Measurements from ENCODE around the gene LRRC27. TPM values are rescaled to one million over a fixed set of nuclear protein-coding genes. Genes with fewer than 3 reads are reported as not detected.
"Not testable (repeated sequence)": the region's sequence is repeated elsewhere in the genome, so short reads cannot be mapped to it uniquely, and the experiment has no call there.

LRRC27 gene
- polyA plus RNA-seq, 2 donors: 2.3 to 2.6 TPM

GRCh38 chr10:132335189-132336063 is 3.4 kb downstream of the LRRC27 start:
- WGBS, 2 donors: 77 to 87% methylated on average over 14 of the region's 14 CpGs
- Histone ChIP-seq H3K9me3 (ENCODE audit: control insufficient read depth in 2 of 2, insufficient read depth in 1 of 2, low read depth in 1 of 2, low read length in 1 of 2) (no peaks in the 10 kb centered on the region), H3K4me1 (ENCODE audit: control insufficient read depth in 2 of 2, insufficient read depth in 2 of 2, low read length in 1 of 2) (no peaks in the 10 kb centered on the region), H3K27me3 (ENCODE audit: control insufficient read depth in 1 of 2, insufficient read depth in 2 of 2, low read length in 2 of 2) (no peaks in the 10 kb centered on the region), H3K4me3 (ENCODE audit: low read depth in 1 of 2, low read length in 2 of 2) (no peak overlapping the region), H3K36me3 (ENCODE audit: control insufficient read depth in 2 of 2, insufficient read depth in 2 of 2, low read length in 1 of 2) (peaks cover 0 to 2% of the 10 kb centered on the region in 2 donors), H3K27ac (ENCODE audit: low read depth in 2 of 2, low read length in 1 of 2) (no peak overlapping the region)

- Histone ChIP-seq H3K27ac (ENCODE audit: low read depth in 2 of 2, low read length in 1 of 2) (no peak overlapping the region), H3K9me3 (ENCODE audit: control insufficient read depth in 2 of 2, insufficient read depth in 1 of 2, low read depth in 1 of 2, low read length in 1 of 2) (no peaks in the 10 kb centered on the region), H3K4me1 (ENCODE audit: control insufficient read depth in 2 of 2, insufficient read depth in 2 of 2, low read length in 1 of 2) (no peaks in the 10 kb centered on the region), H3K27me3 (ENCODE audit: control insufficient read depth in 1 of 2, insufficient read depth in 2 of 2, low read length in 2 of 2) (no peaks in the 10 kb centered on the region), H3K4me3 (ENCODE audit: low read depth in 1 of 2, low read length in 2 of 2) (no peak overlapping the region), H3K36me3 (ENCODE audit: control insufficient read depth in 2 of 2, insufficient read depth in 2 of 2, low read length in 1 of 2) (peaks cover 0 to 2% of the 10 kb centered on the region in 2 donors)
- WGBS, 2 donors: 59 to 69% methylated on average over 11 of the region's 11 CpGs
These were observed 4.2 kb downstream of the LRRC27 start for GRCh38 chr10:132336064-132336746.

- H3K27me3 ChIP-seq (ENCODE audit: control insufficient read depth in 1 of 2, insufficient read depth in 2 of 2, low read length in 2 of 2): no peaks in the 10 kb centered on the region
- H3K9me3 ChIP-seq (ENCODE audit: control insufficient read depth in 2 of 2, insufficient read depth in 1 of 2, low read depth in 1 of 2, low read length in 1 of 2): no peaks in the 10 kb centered on the region
- peak overlapping the region in 1 of 2 donors; percentile 58 for H3K27ac ChIP-seq (ENCODE audit: low read depth in 2 of 2, low read length in 1 of 2)
- 62 to 66% methylated on average over 19 of the region's 19 CpGs for WGBS, 2 donors
- H3K36me3 ChIP-seq (ENCODE audit: control insufficient read depth in 2 of 2, insufficient read depth in 2 of 2, low read length in 1 of 2): peaks cover 0 to 2% of the 10 kb centered on the region in 2 donors
- peak overlapping the region; percentile 31 to 38 for H3K4me3 ChIP-seq (ENCODE audit: low read depth in 1 of 2, low read length in 2 of 2)
- no peaks in the 10 kb centered on the region for H3K4me1 ChIP-seq (ENCODE audit: control insufficient read depth in 2 of 2, insufficient read depth in 2 of 2, low read length in 1 of 2)
These were observed 5.0 kb downstream of the LRRC27 start for GRCh38 chr10:132336919-132337407.

GRCh38 chr10:132337854-132338253 is 5.9 kb downstream of the LRRC27 start:
- H3K4me1 ChIP-seq (ENCODE audit: control insufficient read depth in 2 of 2, insufficient read depth in 2 of 2, low read length in 1 of 2); H3K27ac ChIP-seq (ENCODE audit: low read depth in 2 of 2, low read length in 1 of 2): not testable (repeated sequence)

GRCh38 chr10:132338876-132339275 is 6.9 kb downstream of the LRRC27 start:
- no peaks in the 10 kb centered on the region for H3K27me3 ChIP-seq (ENCODE audit: control insufficient read depth in 1 of 2, insufficient read depth in 2 of 2, low read length in 2 of 2)
- 94 to 95% methylated on average over 10 of the region's 10 CpGs for WGBS, 2 donors
- no peak overlapping the region for H3K27ac ChIP-seq (ENCODE audit: low read depth in 2 of 2, low read length in 1 of 2)
- no peaks in the 10 kb centered on the region for H3K4me1 ChIP-seq (ENCODE audit: control insufficient read depth in 2 of 2, insufficient read depth in 2 of 2, low read length in 1 of 2)
- no peak overlapping the region for H3K4me3 ChIP-seq (ENCODE audit: low read depth in 1 of 2, low read length in 2 of 2)
- H3K36me3 ChIP-seq (ENCODE audit: control insufficient read depth in 2 of 2, insufficient read depth in 2 of 2, low read length in 1 of 2): peaks cover 0 to 2% of the 10 kb centered on the region in 2 donors
- no peaks in the 10 kb centered on the region for H3K9me3 ChIP-seq (ENCODE audit: control insufficient read depth in 2 of 2, insufficient read depth in 1 of 2, low read depth in 1 of 2, low read length in 1 of 2)

More at GRCh38 chr10:132337854-132338253, 5.9 kb downstream of the LRRC27 start:
- not testable (repeated sequence) for H3K36me3 ChIP-seq (ENCODE audit: control insufficient read depth in 2 of 2, insufficient read depth in 2 of 2, low read length in 1 of 2); H3K4me3 ChIP-seq (ENCODE audit: low read depth in 1 of 2, low read length in 2 of 2); H3K27me3 ChIP-seq (ENCODE audit: control insufficient read depth in 1 of 2, insufficient read depth in 2 of 2, low read length in 2 of 2); H3K9me3 ChIP-seq (ENCODE audit: control insufficient read depth in 2 of 2, insufficient read depth in 1 of 2, low read depth in 1 of 2, low read length in 1 of 2)
- WGBS, 2 donors: 96 to 98% methylated on average over 7 of the region's 7 CpGs

- 92 to 96% methylated on average over 11 of the region's 11 CpGs for WGBS, 2 donors
- Histone ChIP-seq H3K4me1 (ENCODE audit: control insufficient read depth in 2 of 2, insufficient read depth in 2 of 2, low read length in 1 of 2) (no peaks in the 10 kb centered on the region), H3K9me3 (ENCODE audit: control insufficient read depth in 2 of 2, insufficient read depth in 1 of 2, low read depth in 1 of 2, low read length in 1 of 2) (no peaks in the 10 kb centered on the region), H3K36me3 (ENCODE audit: control insufficient read depth in 2 of 2, insufficient read depth in 2 of 2, low read length in 1 of 2) (peaks cover 0 to 2% of the 10 kb centered on the region in 2 donors), H3K27me3 (ENCODE audit: control insufficient read depth in 1 of 2, insufficient read depth in 2 of 2, low read length in 2 of 2) (no peaks in the 10 kb centered on the region), H3K4me3 (ENCODE audit: low read depth in 1 of 2, low read length in 2 of 2) (no peak overlapping the region), H3K27ac (ENCODE audit: low read depth in 2 of 2, low read length in 1 of 2) (no peak overlapping the region)
These were observed 7.3 kb downstream of the LRRC27 start for GRCh38 chr10:132339276-132339675.

- Histone ChIP-seq H3K27ac (ENCODE audit: low read depth in 2 of 2, low read length in 1 of 2) (no peak overlapping the region), H3K4me3 (ENCODE audit: low read depth in 1 of 2, low read length in 2 of 2) (no peak overlapping the region), H3K36me3 (ENCODE audit: control insufficient read depth in 2 of 2, insufficient read depth in 2 of 2, low read length in 1 of 2) (peaks cover 0 to 2% of the 10 kb centered on the region in 2 donors), H3K27me3 (ENCODE audit: control insufficient read depth in 1 of 2, insufficient read depth in 2 of 2, low read length in 2 of 2) (no peaks in the 10 kb centered on the region), H3K4me1 (ENCODE audit: control insufficient read depth in 2 of 2, insufficient read depth in 2 of 2, low read length in 1 of 2) (no peaks in the 10 kb centered on the region), H3K9me3 (ENCODE audit: control insufficient read depth in 2 of 2, insufficient read depth in 1 of 2, low read depth in 1 of 2, low read length in 1 of 2) (no peaks in the 10 kb centered on the region)
- WGBS, 2 donors: 96% methylated on average over 6 of the region's 6 CpGs
These were observed 9.0 kb downstream of the LRRC27 start for GRCh38 chr10:132341017-132341416.

GRCh38 chr10:132341781-132342180 is 9.8 kb downstream of the LRRC27 start:
- Histone ChIP-seq H3K36me3 (ENCODE audit: control insufficient read depth in 2 of 2, insufficient read depth in 2 of 2, low read length in 1 of 2) (peaks cover 0 to 2% of the 10 kb centered on the region in 2 donors), H3K27ac (ENCODE audit: low read depth in 2 of 2, low read length in 1 of 2) (no peak overlapping the region), H3K4me3 (ENCODE audit: low read depth in 1 of 2, low read length in 2 of 2) (no peak overlapping the region), H3K27me3 (ENCODE audit: control insufficient read depth in 1 of 2, insufficient read depth in 2 of 2, low read length in 2 of 2) (no peaks in the 10 kb centered on the region), H3K9me3 (ENCODE audit: control insufficient read depth in 2 of 2, insufficient read depth in 1 of 2, low read depth in 1 of 2, low read length in 1 of 2) (no peaks in the 10 kb centered on the region), H3K4me1 (ENCODE audit: control insufficient read depth in 2 of 2, insufficient read depth in 2 of 2, low read length in 1 of 2) (no peaks in the 10 kb centered on the region)
- 94 to 95% methylated on average over 4 of the region's 4 CpGs for WGBS, 2 donors

GRCh38 chr10:132342553-132342952 is 10.6 kb downstream of the LRRC27 start:
- 96 to 97% methylated on average over 7 of the region's 7 CpGs for WGBS, 2 donors
- Histone ChIP-seq H3K27me3 (ENCODE audit: control insufficient read depth in 1 of 2, insufficient read depth in 2 of 2, low read length in 2 of 2) (no peaks in the 10 kb centered on the region), H3K27ac (ENCODE audit: low read depth in 2 of 2, low read length in 1 of 2) (no peak overlapping the region), H3K9me3 (ENCODE audit: control insufficient read depth in 2 of 2, insufficient read depth in 1 of 2, low read depth in 1 of 2, low read length in 1 of 2) (no peaks in the 10 kb centered on the region), H3K36me3 (ENCODE audit: control insufficient read depth in 2 of 2, insufficient read depth in 2 of 2, low read length in 1 of 2) (peaks cover 0 to 4% of the 10 kb centered on the region in 2 donors), H3K4me1 (ENCODE audit: control insufficient read depth in 2 of 2, insufficient read depth in 2 of 2, low read length in 1 of 2) (no peaks in the 10 kb centered on the region), H3K4me3 (ENCODE audit: low read depth in 1 of 2, low read length in 2 of 2) (no peak overlapping the region)
